ENCODE results near the gene RNF112.

RNF112 gene

DNA sequence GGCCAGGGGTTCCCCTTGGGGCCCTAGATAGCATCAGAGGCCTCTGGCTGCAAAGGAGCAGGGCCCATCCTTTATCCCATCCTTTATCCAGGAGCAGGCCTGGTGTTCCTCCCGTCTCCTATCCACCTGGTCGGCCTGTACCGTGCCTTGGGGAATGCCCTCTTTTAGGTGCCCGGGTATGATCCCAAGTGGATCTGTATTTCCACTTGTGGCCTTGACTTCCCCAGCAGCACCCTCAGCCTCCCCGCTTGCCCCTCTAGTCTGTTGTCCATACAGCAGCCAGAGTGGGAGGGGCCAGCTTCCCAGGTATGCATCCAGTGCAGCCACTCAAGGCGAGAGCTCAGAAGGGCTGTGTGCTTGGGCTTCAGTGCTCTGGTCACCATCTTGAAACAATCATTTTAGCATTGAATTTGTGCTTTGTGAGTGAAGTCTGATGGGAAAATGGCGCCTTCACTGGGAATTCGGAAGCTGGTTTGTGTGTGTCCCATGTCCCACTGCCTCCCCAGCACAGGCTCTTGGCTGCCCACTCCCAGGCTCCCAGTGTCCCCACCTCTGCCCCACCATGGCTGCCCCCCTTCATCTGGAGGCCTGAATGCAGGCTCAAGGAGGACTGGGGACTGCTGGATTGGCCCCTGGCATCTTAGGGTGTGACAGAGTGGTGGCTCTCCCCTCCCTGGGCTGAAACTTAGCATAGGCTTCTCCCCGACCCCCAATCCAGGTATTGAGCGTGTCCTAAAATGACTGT lies 3.3 kb upstream of the RNF112 start:
- TF ChIP-seq, protein P1, sequence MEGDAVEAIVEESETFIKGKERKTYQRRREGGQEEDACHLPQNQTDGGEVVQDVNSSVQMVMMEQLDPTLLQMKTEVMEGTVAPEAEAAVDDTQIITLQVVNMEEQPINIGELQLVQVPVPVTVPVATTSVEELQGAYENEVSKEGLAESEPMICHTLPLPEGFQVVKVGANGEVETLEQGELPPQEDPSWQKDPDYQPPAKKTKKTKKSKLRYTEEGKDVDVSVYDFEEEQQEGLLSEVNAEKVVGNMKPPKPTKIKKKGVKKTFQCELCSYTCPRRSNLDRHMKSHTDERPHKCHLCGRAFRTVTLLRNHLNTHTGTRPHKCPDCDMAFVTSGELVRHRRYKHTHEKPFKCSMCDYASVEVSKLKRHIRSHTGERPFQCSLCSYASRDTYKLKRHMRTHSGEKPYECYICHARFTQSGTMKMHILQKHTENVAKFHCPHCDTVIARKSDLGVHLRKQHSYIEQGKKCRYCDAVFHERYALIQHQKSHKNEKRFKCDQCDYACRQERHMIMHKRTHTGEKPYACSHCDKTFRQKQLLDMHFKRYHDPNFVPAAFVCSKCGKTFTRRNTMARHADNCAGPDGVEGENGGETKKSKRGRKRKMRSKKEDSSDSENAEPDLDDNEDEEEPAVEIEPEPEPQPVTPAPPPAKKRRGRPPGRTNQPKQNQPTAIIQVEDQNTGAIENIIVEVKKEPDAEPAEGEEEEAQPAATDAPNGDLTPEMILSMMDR (IDR thresholded peaks at IDR 0.05; ENCODE audit: low read depth, low read length) = no peak
- DNase-seq (ENCODE audit: low read depth, low spot score) = no peak
- in situ Hi-C loops (cut with HindIII; ENCODE audit: low sequenced_read_pairs) = no loop called here
- H3K4me3 ChIP-seq (ENCODE audit: low read depth, low read length) = no peak overlapping the region

- in situ Hi-C loops (cut with HindIII; ENCODE audit: low sequenced_read_pairs) = no loop called here
- TF ChIP-seq, protein P1 (IDR thresholded peaks at IDR 0.05; ENCODE audit: low read depth, low read length) = no peak
- no peak for DNase-seq (ENCODE audit: low read depth, low spot score)
- H3K4me3 ChIP-seq (ENCODE audit: low read depth, low read length) = no peak overlapping the region
Observed at GRCh38 chr17:19408346-19408710, 2.7 kb upstream of the RNF112 start.

DNA sequence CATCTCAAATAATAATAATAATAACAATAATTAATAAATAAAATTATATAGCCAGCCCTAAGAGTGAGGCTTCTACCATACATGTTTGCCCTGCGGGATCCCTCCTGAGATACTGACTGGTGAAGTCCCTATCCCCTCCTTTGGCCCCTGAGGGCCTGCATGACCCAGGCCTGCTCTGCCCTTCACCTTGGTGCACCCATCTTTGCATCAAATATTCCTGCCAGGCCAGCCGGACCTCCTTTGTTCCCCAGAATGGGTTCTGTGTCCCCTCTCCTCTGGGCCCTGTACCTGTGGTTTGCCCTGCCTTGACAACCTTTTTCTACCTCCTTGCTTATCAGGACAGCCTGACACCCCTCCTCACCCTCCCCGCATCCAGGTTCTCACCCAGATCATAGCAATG lies 2.0 kb upstream of the RNF112 start:
- no peak for DNase-seq (ENCODE audit: low read depth, low spot score)
- TF ChIP-seq, protein P1 (IDR thresholded peaks at IDR 0.05; ENCODE audit: low read depth, low read length) = no peak
- in situ Hi-C loops (cut with HindIII; ENCODE audit: low sequenced_read_pairs) = no loop called here
- H3K4me3 ChIP-seq (ENCODE audit: low read depth, low read length) = no peak overlapping the region

DNA sequence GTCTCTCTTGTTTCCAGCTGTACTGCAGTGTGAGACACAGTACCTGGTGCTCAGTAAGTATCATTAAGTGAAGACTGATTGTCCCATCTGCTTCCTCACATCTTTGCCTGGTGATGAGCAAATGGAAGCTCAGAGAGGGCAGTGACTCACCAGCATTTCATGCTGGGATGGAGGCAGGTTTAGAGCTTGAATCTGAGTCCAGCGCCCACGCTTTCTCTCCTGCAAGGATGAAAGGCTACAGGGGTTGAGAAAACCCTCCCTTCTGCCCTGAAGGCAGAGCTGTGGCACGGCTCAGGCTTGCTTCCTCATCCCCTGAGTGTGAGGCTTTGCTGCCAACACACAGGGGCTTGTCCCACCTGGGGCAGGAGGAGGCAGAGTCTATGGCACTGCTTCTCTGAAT lies 1.5 kb upstream of the RNF112 start:
- in situ Hi-C loops (cut with HindIII; ENCODE audit: low sequenced_read_pairs) = no loop called here
- TF ChIP-seq, protein P1 (IDR thresholded peaks at IDR 0.05; ENCODE audit: low read depth, low read length) = no peak
- H3K4me3 ChIP-seq (ENCODE audit: low read depth, low read length) = no peak overlapping the region
- DNase-seq (ENCODE audit: low read depth, low spot score) = peak; percentile 84

DNA sequence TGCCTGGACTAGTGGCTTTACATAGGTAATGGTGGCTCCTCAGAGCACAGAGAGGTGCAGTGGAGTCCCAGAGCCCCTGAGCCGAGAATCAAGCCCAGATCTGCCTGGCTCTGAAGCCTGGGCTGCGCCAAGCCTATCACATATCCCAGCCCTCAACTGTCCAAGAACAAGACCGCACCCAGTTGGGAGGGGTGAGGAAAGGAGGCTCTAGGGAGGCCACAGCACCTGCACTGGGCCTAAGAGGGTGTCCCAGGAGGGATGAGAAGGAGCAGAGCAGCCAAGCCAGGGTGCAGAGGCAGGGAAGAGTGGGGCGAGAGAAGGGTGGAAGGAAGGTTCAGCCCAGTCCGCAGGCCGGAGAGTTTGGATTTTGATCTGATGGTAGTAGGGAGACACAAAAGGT lies 941 bp upstream of the RNF112 start:
- in situ Hi-C loops (cut with HindIII; ENCODE audit: low sequenced_read_pairs) = no loop called here
- TF ChIP-seq, protein P1 (IDR thresholded peaks at IDR 0.05; ENCODE audit: low read depth, low read length) = no peak
- H3K4me3 ChIP-seq (ENCODE audit: low read depth, low read length) = no peak overlapping the region
- DNase-seq (ENCODE audit: low read depth, low spot score) = no peak

GRCh38 chr17:19411631-19412030 lies 599 bp downstream of the RNF112 start:
- TF ChIP-seq, protein P1 (IDR thresholded peaks at IDR 0.05; ENCODE audit: low read depth, low read length) = no peak
- H3K4me3 ChIP-seq (ENCODE audit: low read depth, low read length) = no peak overlapping the region
- in situ Hi-C loops (cut with HindIII; ENCODE audit: low sequenced_read_pairs) = no loop called here
- DNase-seq (ENCODE audit: low read depth, low spot score) = no peak

All from astrocyte of the spinal cord (primary cell).